Suprapubic skin (tissue), 4 donors: Measurements from ENCODE around the gene TFIP11. TPM values are rescaled to one million over a fixed set of nuclear protein-coding genes. Genes with fewer than 3 reads are reported as not detected.

Experiments used
- DNase-seq, 2 donors: peaks; one replicate each; pipeline ENCODE4 v3.0.0-alpha.2; 2019; ENCODE audit warnings: low spot score in 2 of 2
- H3K27ac ChIP-seq: fragments of 200-600 bp; sonication (generic); one replicate; pipeline ENCODE4 v1.5.1; 2019
- H3K27me3 ChIP-seq: fragments of 200-600 bp; sonication (generic); one replicate; pipeline ENCODE4 v1.5.1; 2019
- H3K36me3 ChIP-seq: fragments of 200-600 bp; sonication (generic); one replicate; pipeline ENCODE4 v1.5.1; 2019
- H3K4me1 ChIP-seq: fragments of 200-600 bp; sonication (generic); one replicate; pipeline ENCODE4 v1.5.1; 2019
- H3K4me3 ChIP-seq: fragments of 200-600 bp; sonication (generic); one replicate; pipeline ENCODE4 v1.5.1; 2019; ENCODE audit warnings: mild to moderate bottlenecking
- H3K9me3 ChIP-seq: fragments of 200-600 bp; sonication (generic); one replicate; pipeline ENCODE4 v1.5.1; 2019
- CTCF ChIP-seq, 2 donors: fragments of 200-600 bp in 1 of 2; fragments of 450-650 bp in 1 of 2; sonication (generic) in 1 of 2; IDR thresholded peaks; one replicate each; pipeline ENCODE4 v1.5.1; 2016 to 2019; ENCODE audit warnings: antibody characterized with exemption in 2 of 2, mild to moderate bottlenecking in 1 of 2, moderate library complexity in 1 of 2
- EP300 ChIP-seq: sonication (generic); formaldehyde crosslinking; IDR thresholded peaks from one replicate; pipeline ENCODE4 v1.6.1; 2017; ENCODE audit warnings: antibody characterized with exemption
- POLR2A ChIP-seq, 2 donors: fragments of 450-650 bp; IDR thresholded peaks; one replicate each; pipeline ENCODE4 v1.6.1; 2017; ENCODE audit warnings: antibody characterized with exemption in 2 of 2, mild to moderate bottlenecking in 2 of 2, moderate library complexity in 2 of 2
- POLR2AphosphoS5 ChIP-seq, 3 donors: sonication (generic); formaldehyde crosslinking; IDR thresholded peaks; one replicate each; pipeline ENCODE4 v1.6.1; 2017; ENCODE audit warnings: antibody characterized with exemption in 3 of 3
- WGBS: methylation state at CpG from one replicate; pipeline ENCODE4 v1.1.5; 2018; 5-methylcytosine and 5-hydroxymethylcytosine counted together
- total RNA-seq, 4 donors: library from RNA; depleted of rRNA; stranded (reverse); fragments of >200 nt; gene quantifications; one replicate each; pipeline ENCODE4 v1.1.0, GENCODE V29; 2016

Gene TFIP11
- total RNA-seq, 4 donors from 2014 or later = 35.3 to 46.3 (median 37.5) TPM

- 75% methylated on average over 15 of the region's 15 CpGs for WGBS
- TF ChIP-seq POLR2A (IDR thresholded peaks at IDR 0.05) (no peak), POLR2AphosphoS5 (IDR thresholded peaks at IDR 0.05) (no peak), CTCF (IDR thresholded peaks at IDR 0.05) (no peak), EP300 (no peak)
- H3K4me1 ChIP-seq = no peaks in the 10 kb centered on the region
- H3K27me3 ChIP-seq = no peaks in the 10 kb centered on the region
- no peak overlapping the region for H3K27ac ChIP-seq
- no peaks in the 10 kb centered on the region for H3K9me3 ChIP-seq
- DNase-seq = no peak
- peaks cover 76% of the 10 kb centered on the region for H3K36me3 ChIP-seq
- H3K4me3 ChIP-seq = no peak overlapping the region
These were observed 15.5 kb upstream of the TFIP11 start for GRCh38 chr22:26527574-26528465.

GRCh38 chr22:26527167-26527566, 14.9 kb upstream of the TFIP11 start:
- Histone ChIP-seq H3K4me3 (no peak overlapping the region), H3K36me3 (peaks cover 69% of the 10 kb centered on the region)

GRCh38 chr22:26525946-26526564, 13.8 kb upstream of the TFIP11 start:
- WGBS = 80% methylated on average over 7 of the region's 7 CpGs
- Histone ChIP-seq H3K9me3 (no peaks in the 10 kb centered on the region), H3K36me3 (peaks cover 59% of the 10 kb centered on the region), H3K4me3 (no peak overlapping the region), H3K27ac (no peak overlapping the region), H3K4me1 (no peaks in the 10 kb centered on the region), H3K27me3 (no peaks in the 10 kb centered on the region)
- no peak for TF ChIP-seq POLR2A (IDR thresholded peaks at IDR 0.05)
- no peak for TF ChIP-seq CTCF (IDR thresholded peaks at IDR 0.05)
- TF ChIP-seq POLR2AphosphoS5 (IDR thresholded peaks at IDR 0.05) = no peak
- no peak for TF ChIP-seq EP300
- no peak for DNase-seq

More at GRCh38 chr22:26527167-26527566, 14.9 kb upstream of the TFIP11 start:
- TF ChIP-seq EP300 = no peak
- TF ChIP-seq POLR2AphosphoS5 (IDR thresholded peaks at IDR 0.05) = no peak
- no peak for TF ChIP-seq CTCF (IDR thresholded peaks at IDR 0.05)
- no peak for TF ChIP-seq POLR2A (IDR thresholded peaks at IDR 0.05)
- Histone ChIP-seq H3K9me3 (no peaks in the 10 kb centered on the region), H3K27me3 (no peaks in the 10 kb centered on the region), H3K27ac (no peak overlapping the region), H3K4me1 (no peaks in the 10 kb centered on the region)
- DNase-seq = no peak
- 68% methylated on average over 3 of the region's 3 CpGs for WGBS

GRCh38 chr22:26524870-26525269, 12.6 kb upstream of the TFIP11 start:
- 86% methylated on average over 4 of the region's 4 CpGs for WGBS
- DNase-seq = no peak
- Histone ChIP-seq H3K4me3 (no peak overlapping the region), H3K27me3 (no peaks in the 10 kb centered on the region), H3K36me3 (peaks cover 47% of the 10 kb centered on the region), H3K27ac (no peak overlapping the region), H3K9me3 (no peaks in the 10 kb centered on the region), H3K4me1 (no peaks in the 10 kb centered on the region)
- no peak for TF ChIP-seq POLR2AphosphoS5 (IDR thresholded peaks at IDR 0.05)
- TF ChIP-seq POLR2A (IDR thresholded peaks at IDR 0.05) = no peak
- no peak for TF ChIP-seq EP300
- TF ChIP-seq CTCF (IDR thresholded peaks at IDR 0.05) = no peak

GRCh38 chr22:26522592-26522991, 10.3 kb upstream of the TFIP11 start:
- H3K27me3 ChIP-seq = no peaks in the 10 kb centered on the region
- TF ChIP-seq POLR2A (IDR thresholded peaks at IDR 0.05) (no peak), EP300 (no peak), CTCF (IDR thresholded peaks at IDR 0.05) (no peak), POLR2AphosphoS5 (IDR thresholded peaks at IDR 0.05) (no peak)
- H3K4me3 ChIP-seq = no peak overlapping the region
- no peaks in the 10 kb centered on the region for H3K4me1 ChIP-seq
- peaks cover 33% of the 10 kb centered on the region for H3K36me3 ChIP-seq
- DNase-seq = no peak
- H3K9me3 ChIP-seq = no peaks in the 10 kb centered on the region
- H3K27ac ChIP-seq = no peak overlapping the region
- 91% methylated on average over 4 of the region's 4 CpGs for WGBS
